KOPT-K1 (cell line): ENCODE data around the gene RAMP1.
"Not testable (repeated sequence)": the region's sequence is repeated elsewhere in the genome, so short reads cannot be mapped to it uniquely, and the experiment has no call there.

Experiments used
- H3K27ac ChIP-seq: fragments of 200-600 bp; sonication (generic); 2 replicates; pipeline ENCODE4 v1.5.1; 2016; ENCODE audit warnings: antibody characterized with exemption, mild to moderate bottlenecking, low read depth, low read length; ENCODE audit not compliant: poor library complexity, severe bottlenecking
- H3K36me3 ChIP-seq: fragments of 200-600 bp; sonication (generic); 2 replicates; pipeline ENCODE4 v1.5.1; 2017; ENCODE audit warnings: antibody characterized with exemption, mild to moderate bottlenecking, low read length, moderate library complexity; ENCODE audit not compliant: insufficient read depth
- H3K9me3 ChIP-seq: fragments of 200-600 bp; sonication (generic); 2 replicates; pipeline ENCODE4 v1.5.1; 2017; ENCODE audit warnings: antibody characterized with exemption, low read length, mild to moderate bottlenecking; ENCODE audit not compliant: insufficient read depth, poor library complexity, severe bottlenecking

RAMP1 gene

GRCh38 chr2:237859533-237860272 is at the start of gene RAMP1:
Gene RAMP1, plus strand, starts transcription at chr2:237859623. Its CDS starts 53 bp downstream, at chr2:237859676.
- no peaks in the 10 kb centered on the region for H3K36me3 ChIP-seq
- no peaks in the 10 kb centered on the region for H3K9me3 ChIP-seq
- H3K27ac ChIP-seq, result no peak within 1 kb of the TSS

GRCh38 chr2:237815637-237816036 is 43.8 kb upstream of the RAMP1 start:
- Histone ChIP-seq H3K36me3 (no peaks in the 10 kb centered on the region), H3K9me3 (no peaks in the 10 kb centered on the region), H3K27ac (no peak overlapping the region)

GRCh38 chr2:237816531-237816930 is 42.9 kb upstream of the RAMP1 start:
- H3K36me3 ChIP-seq, result no peaks in the 10 kb centered on the region
- H3K27ac ChIP-seq, result no peak overlapping the region
- no peaks in the 10 kb centered on the region for H3K9me3 ChIP-seq

GRCh38 chr2:237818066-237818473 is 41.4 kb upstream of the RAMP1 start:
- Histone ChIP-seq H3K27ac (no peak overlapping the region), H3K36me3 (no peaks in the 10 kb centered on the region), H3K9me3 (no peaks in the 10 kb centered on the region)

- Histone ChIP-seq H3K9me3 (no peaks in the 10 kb centered on the region), H3K36me3 (no peaks in the 10 kb centered on the region), H3K27ac (no peak overlapping the region)
Measured at GRCh38 chr2:237819231-237819630, 40.2 kb upstream of the RAMP1 start.

GRCh38 chr2:237820421-237820820 is 39.0 kb upstream of the RAMP1 start:
- Histone ChIP-seq H3K27ac (no peak overlapping the region), H3K9me3 (no peaks in the 10 kb centered on the region)

GRCh38 chr2:237823544-237823943 is 35.9 kb upstream of the RAMP1 start:
- Histone ChIP-seq H3K9me3 (no peaks in the 10 kb centered on the region), H3K27ac (no peak overlapping the region), H3K36me3 (no peaks in the 10 kb centered on the region)

More at GRCh38 chr2:237820421-237820820, 39.0 kb upstream of the RAMP1 start:
- H3K36me3 ChIP-seq, result no peaks in the 10 kb centered on the region

- H3K27ac ChIP-seq, result no peak overlapping the region
- no peaks in the 10 kb centered on the region for H3K9me3 ChIP-seq
- H3K36me3 ChIP-seq, result no peaks in the 10 kb centered on the region
Measured at GRCh38 chr2:237824085-237824484, 35.3 kb upstream of the RAMP1 start.

- Histone ChIP-seq H3K36me3 (no peaks in the 10 kb centered on the region), H3K9me3 (no peaks in the 10 kb centered on the region), H3K27ac (no peak overlapping the region)
Measured at GRCh38 chr2:237827421-237827987, 31.9 kb upstream of the RAMP1 start.

- no peaks in the 10 kb centered on the region for H3K9me3 ChIP-seq
- H3K27ac ChIP-seq, result no peak overlapping the region
- H3K36me3 ChIP-seq, result no peaks in the 10 kb centered on the region
Measured at GRCh38 chr2:237830522-237830921, 28.9 kb upstream of the RAMP1 start.

- Histone ChIP-seq H3K36me3 (no peaks in the 10 kb centered on the region), H3K27ac (no peak overlapping the region), H3K9me3 (no peaks in the 10 kb centered on the region)
Measured at GRCh38 chr2:237833546-237833945, 25.9 kb upstream of the RAMP1 start.

GRCh38 chr2:237835372-237835771 is 24.1 kb upstream of the RAMP1 start:
- H3K9me3 ChIP-seq, result no peaks in the 10 kb centered on the region
- no peak overlapping the region for H3K27ac ChIP-seq
- no peaks in the 10 kb centered on the region for H3K36me3 ChIP-seq

- no peak overlapping the region for H3K27ac ChIP-seq
- peaks cover 3% of the 10 kb centered on the region for H3K9me3 ChIP-seq
Measured at GRCh38 chr2:237841051-237841450, 18.4 kb upstream of the RAMP1 start.

GRCh38 chr2:237848940-237849339 is 10.5 kb upstream of the RAMP1 start:
- H3K27ac ChIP-seq, H3K9me3 ChIP-seq, H3K36me3 ChIP-seq: not testable (repeated sequence)

More at GRCh38 chr2:237841051-237841450, 18.4 kb upstream of the RAMP1 start:
- no peaks in the 10 kb centered on the region for H3K36me3 ChIP-seq

- no peak overlapping the region for H3K27ac ChIP-seq
- H3K36me3 ChIP-seq, result no peaks in the 10 kb centered on the region
- no peaks in the 10 kb centered on the region for H3K9me3 ChIP-seq
Measured at GRCh38 chr2:237854295-237854694, 5.1 kb upstream of the RAMP1 start.

GRCh38 chr2:237857791-237858190 is 1.6 kb upstream of the RAMP1 start:
- no peak overlapping the region for H3K27ac ChIP-seq
- H3K9me3 ChIP-seq, result no peaks in the 10 kb centered on the region
- no peaks in the 10 kb centered on the region for H3K36me3 ChIP-seq
